ENCODE measurements around the gene GNA15. TPM values are rescaled to one million over a fixed set of nuclear protein-coding genes. Genes with fewer than 3 reads are reported as not detected.
A peak's percentile ranks its signal among the peaks of the same experiment; 100 is the strongest.
"Not testable (repeated sequence)": the region's sequence is repeated elsewhere in the genome, so short reads cannot be mapped to it uniquely, and the experiment has no call there.

GNA15 gene
- total RNA-seq, 2 experiments from 2014 or later = 7.5 to 7.8 TPM

DNA sequence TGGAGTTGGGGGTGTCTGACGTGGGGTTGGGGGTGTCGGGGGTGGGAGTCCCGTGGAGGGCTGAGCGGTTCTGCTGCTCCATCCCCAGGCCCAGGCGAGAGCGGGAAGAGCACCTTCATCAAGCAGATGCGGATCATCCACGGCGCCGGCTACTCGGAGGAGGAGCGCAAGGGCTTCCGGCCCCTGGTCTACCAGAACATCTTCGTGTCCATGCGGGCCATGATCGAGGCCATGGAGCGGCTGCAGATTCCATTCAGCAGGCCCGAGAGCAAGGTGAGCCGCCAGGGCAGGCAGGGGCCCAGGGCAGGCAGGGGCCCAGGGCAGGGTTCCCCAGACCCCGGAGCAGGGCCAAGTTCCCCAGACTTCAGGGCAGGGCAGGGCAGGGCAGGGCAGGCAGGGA is 12.7 kb downstream of the GNA15 start:
- Mint-ChIP-seq H3K27me3 (no peaks in the 10 kb centered on the region), H3K9me3 (no peaks in the 10 kb centered on the region), H3K27ac (no peak overlapping the region), H3K4me1 (no peaks in the 10 kb centered on the region), H3K36me3 (no peaks in the 10 kb centered on the region), H3K4me3 (no peak overlapping the region)
- DNase-seq = no peak

DNA sequence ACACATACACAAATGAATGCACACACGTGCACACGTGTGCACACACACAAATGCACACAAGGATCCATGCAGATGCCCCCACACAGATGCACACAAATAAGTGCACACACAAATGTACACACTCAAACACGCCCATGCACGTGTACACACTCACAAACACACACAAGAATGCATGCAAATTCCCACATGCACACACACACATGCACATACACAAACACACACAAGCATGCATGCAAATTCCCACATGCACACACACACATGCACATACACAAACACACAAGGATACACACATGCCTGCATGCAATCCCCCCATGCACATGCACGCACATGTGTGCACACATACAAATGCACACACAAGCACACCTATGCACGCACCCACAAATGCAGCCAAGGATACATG is 13.3 kb downstream of the GNA15 start:
- no peak for DNase-seq
- H3K4me1 Mint-ChIP-seq = no peaks in the 10 kb centered on the region
- H3K27ac Mint-ChIP-seq = no peak overlapping the region
- no peaks in the 10 kb centered on the region for H3K36me3 Mint-ChIP-seq
- H3K9me3 Mint-ChIP-seq = no peaks in the 10 kb centered on the region
- H3K27me3 Mint-ChIP-seq = no peaks in the 10 kb centered on the region
- no peak overlapping the region for H3K4me3 Mint-ChIP-seq

DNA sequence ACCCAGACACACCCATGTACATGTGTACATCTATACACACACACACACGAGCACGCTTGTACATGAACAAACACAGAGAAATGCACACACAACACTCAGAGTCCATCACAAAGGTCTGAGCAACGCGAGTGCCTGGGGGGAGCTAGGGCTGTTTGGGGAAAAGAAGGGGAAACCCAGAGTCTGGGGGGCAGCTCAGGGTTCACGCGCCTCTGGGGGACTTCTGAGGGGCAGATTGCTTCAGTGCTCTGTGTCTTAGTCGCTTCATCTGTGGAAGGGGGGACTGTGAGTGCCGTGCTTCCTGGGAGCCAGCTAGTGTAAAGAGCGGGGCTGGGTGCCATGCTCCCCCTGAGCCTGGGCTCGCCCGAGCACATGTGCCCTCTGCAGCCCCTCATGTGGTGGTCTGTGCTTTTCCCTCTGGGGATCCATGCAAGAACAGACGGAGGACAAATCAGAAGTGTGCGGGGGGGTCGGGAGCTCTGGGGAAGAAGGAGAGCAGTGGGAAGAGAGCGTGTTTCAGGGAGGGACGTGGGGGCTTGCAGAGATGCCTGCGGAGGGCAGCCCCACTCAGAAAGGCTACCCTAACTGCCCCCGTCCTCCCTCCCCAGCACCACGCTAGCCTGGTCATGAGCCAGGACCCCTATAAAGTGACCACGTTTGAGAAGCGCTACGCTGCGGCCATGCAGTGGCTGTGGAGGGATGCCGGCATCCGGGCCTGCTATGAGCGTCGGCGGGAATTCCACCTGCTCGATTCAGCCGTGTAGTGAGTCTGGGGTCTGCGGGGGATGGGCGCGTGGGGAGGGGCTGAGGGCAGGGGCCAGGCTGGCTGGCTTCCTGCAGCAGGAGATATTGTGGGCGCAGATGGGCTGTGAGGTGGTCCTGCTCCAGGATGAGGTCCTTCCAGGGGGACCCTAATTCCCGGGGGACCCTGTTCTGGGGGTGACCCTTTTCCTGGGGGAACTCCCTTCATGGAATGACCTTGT is 14.0 kb downstream of the GNA15 start:
- H3K27ac Mint-ChIP-seq = no peak overlapping the region

DNA sequence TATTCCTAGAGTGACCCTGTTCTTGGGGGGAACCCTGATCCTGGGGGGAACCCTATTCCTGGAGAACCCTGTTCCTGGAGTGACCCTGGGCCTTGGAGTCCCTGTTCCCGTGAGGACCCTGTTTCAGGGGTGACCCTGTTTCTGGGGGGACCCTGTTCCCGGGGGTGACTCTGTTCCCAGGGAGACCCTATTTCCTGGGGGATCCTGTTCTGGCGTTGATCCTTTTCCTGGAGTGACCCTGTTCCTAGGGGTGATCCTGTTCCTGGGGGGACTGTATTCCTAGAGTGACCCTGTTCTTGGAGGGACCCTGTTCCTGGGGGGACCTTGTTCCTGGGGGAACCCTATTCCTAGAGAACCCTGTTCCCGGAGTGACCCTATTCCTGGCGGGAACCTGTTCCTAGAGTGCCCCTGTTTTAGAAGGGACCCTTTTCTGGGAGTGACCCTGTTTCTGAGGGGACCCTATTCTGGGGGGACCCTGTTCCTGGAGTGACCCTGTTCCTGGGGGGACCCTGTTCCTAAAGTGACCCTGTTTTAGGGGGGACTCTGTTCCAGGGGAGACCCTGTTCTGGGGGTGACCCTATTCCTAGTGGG is 15.0 kb downstream of the GNA15 start:
- no peak for DNase-seq
- no peak overlapping the region for H3K4me3 Mint-ChIP-seq
- no peaks in the 10 kb centered on the region for H3K27me3 Mint-ChIP-seq
- H3K4me1 Mint-ChIP-seq = no peaks in the 10 kb centered on the region
- H3K36me3 Mint-ChIP-seq = peaks cover 2% of the 10 kb centered on the region
- no peak overlapping the region for H3K27ac Mint-ChIP-seq
- H3K9me3 Mint-ChIP-seq = no peaks in the 10 kb centered on the region

More for the DNA sequence above, 14.0 kb downstream of the GNA15 start:
- DNase-seq = no peak
- Mint-ChIP-seq H3K9me3 (no peaks in the 10 kb centered on the region), H3K4me1 (no peaks in the 10 kb centered on the region), H3K27me3 (no peaks in the 10 kb centered on the region), H3K4me3 (no peak overlapping the region), H3K36me3 (peaks cover under 1% of the 10 kb centered on the region)

DNA sequence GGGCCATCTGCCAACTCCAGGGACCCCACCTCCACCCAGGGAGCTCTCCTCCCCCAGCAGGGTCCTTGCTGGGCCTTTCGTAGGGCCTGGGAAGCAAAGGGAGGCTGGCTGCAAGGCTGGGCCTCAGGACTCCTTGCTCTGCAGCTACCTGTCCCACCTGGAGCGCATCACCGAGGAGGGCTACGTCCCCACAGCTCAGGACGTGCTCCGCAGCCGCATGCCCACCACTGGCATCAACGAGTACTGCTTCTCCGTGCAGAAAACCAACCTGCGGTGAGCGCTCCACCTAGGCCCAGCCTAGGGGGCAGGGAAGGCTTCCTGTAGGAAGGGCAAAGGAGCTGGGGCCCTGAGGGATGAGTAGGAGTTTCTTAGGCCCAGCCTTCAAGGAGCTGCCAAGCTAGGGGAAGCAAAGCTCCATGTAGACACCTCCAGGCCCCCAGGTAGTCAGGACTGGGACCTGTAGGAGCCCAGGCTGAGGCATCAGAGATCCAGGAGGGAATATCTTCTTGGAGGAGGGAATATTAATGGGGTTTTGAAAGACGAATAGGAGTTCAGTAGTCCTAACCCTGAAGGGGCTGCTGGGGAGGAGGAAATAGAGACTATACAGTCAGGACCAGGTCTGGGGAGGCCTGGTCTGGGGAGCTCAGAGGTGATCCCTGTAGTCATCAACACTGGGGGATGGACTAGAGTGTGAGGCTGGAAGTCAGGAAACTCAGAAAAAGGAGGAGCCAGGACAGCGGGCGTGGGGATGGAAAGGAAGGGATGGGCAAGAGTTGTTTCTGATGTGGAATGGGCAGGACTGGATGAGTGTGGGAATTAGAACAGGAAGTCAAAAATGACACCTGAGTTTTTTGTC is 16.0 kb downstream of the GNA15 start:
- no peak overlapping the region for H3K4me3 Mint-ChIP-seq
- H3K27ac Mint-ChIP-seq = no peak overlapping the region
- no peak for DNase-seq
- H3K27me3 Mint-ChIP-seq = no peaks in the 10 kb centered on the region
- H3K4me1 Mint-ChIP-seq = peaks cover 3% of the 10 kb centered on the region
- H3K9me3 Mint-ChIP-seq = no peaks in the 10 kb centered on the region
- peaks cover 5% of the 10 kb centered on the region for H3K36me3 Mint-ChIP-seq

DNA sequence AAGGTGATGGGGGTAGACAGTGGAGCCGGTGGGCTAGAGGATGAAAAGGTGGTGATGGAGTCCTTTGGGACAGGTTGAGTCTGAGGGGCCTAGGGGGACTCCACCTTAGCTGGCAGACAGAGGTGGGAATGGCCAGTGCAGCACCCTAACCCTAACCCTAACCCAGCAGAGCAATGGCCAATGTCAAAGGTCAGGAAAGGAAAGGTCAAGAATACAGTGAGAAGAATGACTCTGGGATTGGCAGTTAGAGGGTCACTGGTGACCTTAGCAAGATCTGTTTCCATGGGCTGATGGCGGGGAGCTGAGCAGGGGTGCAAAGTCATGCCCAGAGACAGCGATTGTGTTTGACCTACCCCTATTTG is 16.6 kb downstream of the GNA15 start:
- DNase-seq = no peak
- Mint-ChIP-seq H3K36me3 (peaks cover 5% of the 10 kb centered on the region), H3K9me3 (no peaks in the 10 kb centered on the region), H3K4me1 (peaks cover 3% of the 10 kb centered on the region), H3K27ac (no peak overlapping the region), H3K4me3 (no peak overlapping the region), H3K27me3 (no peaks in the 10 kb centered on the region)

DNA sequence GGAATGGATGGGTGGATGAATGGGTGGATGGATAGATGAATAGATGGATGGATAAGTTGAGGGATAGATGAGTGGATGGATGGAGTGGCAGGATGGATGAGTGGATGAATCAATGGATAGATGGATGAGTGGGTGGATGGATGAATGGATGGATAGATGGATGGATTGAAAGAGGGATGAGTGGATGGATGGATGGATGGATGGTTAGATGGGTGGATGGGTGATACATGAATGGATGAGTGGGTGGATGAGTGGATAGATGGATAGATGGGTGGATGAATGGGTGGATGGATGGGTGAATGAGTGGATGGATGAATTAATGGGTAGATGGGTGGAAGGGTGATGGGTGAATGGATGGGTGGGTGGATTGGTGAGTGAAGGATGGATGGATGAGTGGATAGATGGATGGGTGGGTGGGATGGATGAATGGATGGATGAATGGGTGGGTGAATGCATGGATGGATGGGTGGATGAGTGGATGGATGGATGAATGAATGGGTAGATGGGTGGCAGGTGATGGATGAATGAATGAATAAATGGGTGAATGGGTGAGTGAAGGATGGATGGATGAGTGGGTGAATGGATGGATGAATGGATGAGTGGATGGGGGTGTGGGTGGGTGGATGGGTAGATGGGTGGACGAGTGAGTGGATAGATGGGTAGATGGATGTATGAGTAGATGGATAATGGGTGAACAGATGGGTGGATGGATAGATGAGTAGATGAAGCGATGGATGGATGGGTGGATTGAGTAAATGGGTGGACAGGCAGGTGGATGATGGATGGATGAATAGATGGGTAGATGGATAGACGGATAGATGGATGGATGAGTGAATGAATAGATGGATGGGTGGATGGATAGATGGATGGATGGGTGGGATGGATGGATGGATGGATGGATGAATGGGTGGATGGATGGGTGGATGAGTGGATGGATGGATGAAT is 17.7 kb downstream of the GNA15 start:
- Mint-ChIP-seq H3K9me3 (no peaks in the 10 kb centered on the region), H3K27me3 (no peaks in the 10 kb centered on the region), H3K4me3 (no peak overlapping the region), H3K27ac (no peak overlapping the region), H3K4me1 (peaks cover 3% of the 10 kb centered on the region), H3K36me3 (peaks cover 5% of the 10 kb centered on the region)
- no peak for DNase-seq

DNA sequence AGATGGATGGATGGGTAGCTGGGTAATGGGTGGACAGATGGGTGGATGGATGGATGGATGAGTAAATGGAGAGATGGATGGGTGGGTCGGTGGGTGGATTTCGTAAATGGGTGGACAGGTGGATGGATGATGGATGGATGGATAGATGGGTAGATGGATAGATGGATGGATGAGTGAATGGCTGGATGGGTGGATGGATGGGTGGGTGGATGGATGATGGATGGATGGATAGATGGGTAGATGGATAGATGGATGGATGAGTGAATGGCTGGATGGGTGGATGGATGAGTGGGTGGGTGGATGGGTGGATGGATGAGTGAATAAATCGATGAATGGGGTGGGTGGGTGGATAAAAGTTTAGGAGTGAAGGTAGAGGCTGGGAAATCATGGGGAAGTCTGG is 18.6 kb downstream of the GNA15 start:
- not testable (repeated sequence) for H3K4me1 Mint-ChIP-seq, H3K27me3 Mint-ChIP-seq, DNase-seq

DNA sequence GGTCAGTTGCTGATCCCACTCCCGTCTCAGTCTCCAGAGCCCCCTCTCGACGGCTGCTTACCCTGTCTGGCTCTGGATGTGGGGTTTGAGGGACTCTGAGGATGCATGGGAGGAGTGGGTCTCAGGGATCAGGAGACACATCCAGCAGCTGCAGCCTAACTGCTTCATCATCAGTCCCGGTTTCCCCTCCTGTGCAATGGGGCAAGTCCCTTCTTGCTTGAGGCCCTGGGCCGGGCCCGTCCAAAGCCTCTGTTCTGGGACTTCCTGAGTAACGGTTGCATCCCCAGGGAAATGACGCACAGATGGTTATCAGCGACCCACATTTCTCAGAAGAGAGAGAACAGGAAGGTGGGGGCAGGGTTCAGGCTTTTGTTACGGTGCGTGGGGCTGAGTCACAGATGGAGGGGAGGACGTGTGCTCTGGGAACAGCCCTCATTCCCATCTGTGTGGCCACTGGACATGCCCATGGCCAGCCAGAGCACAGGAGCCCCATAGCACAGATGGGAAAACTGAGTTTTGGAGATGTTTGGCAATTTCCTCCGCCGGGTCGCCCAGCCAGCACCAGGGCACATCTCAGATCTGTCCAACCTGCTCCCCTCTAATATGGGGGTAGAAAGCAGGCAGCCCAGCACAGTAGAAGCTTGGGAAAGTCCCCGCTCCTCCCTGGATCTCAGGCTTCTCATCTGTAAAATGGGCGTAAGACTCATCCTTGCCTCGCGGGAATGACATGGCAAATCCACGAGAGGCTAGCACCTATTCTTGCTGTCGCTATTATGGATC is 19.3 kb downstream of the GNA15 start:
- Mint-ChIP-seq H3K4me3 (no peak overlapping the region), H3K9me3 (peaks cover 2% of the 10 kb centered on the region), H3K27me3 (no peaks in the 10 kb centered on the region), H3K36me3 (peaks cover 8% of the 10 kb centered on the region), H3K27ac (no peak overlapping the region), H3K4me1 (peaks cover 3% of the 10 kb centered on the region)
- DNase-seq = peak; percentile 73

More for the DNA sequence above, 18.6 kb downstream of the GNA15 start:
- H3K27ac Mint-ChIP-seq, H3K9me3 Mint-ChIP-seq, H3K36me3 Mint-ChIP-seq, H3K4me3 Mint-ChIP-seq: not testable (repeated sequence)

DNA sequence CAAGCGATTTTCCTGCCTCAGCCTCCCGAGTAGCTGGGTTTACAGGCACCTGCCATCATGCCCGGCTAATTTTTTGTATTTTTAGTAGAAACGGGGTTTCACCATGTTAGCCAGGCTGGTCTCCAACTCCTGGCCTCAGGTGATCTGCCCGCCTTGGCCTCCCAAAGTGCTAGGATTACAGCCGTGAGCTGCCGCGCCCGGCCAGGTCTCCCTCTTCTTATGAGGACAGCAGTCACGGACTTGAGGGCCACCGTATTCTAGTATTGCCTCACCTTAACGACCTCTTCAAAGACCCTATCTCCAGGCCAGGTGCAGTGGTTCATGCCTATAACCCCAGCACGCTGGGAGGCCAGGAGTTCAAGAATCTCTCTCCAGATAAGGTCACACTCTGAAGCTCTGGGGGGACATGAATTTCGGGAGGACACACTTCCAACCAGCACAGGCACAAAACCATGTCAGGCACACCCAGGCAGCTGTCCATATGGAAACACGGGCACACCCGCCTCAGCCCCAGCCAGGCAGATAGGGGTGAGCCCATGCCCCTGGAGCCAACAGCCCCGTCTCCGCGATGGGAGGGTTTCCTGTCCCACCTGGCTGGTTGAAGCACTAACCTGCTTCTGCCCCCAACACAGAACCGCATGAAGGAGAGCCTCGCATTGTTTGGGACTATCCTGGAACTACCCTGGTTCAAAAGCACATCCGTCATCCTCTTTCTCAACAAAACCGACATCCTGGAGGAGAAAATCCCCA is 21.4 kb downstream of the GNA15 start:
- peaks cover 4% of the 10 kb centered on the region for H3K9me3 Mint-ChIP-seq
- H3K27me3 Mint-ChIP-seq = no peaks in the 10 kb centered on the region
- H3K4me1 Mint-ChIP-seq = peaks cover 8% of the 10 kb centered on the region
- H3K36me3 Mint-ChIP-seq = peaks cover 11% of the 10 kb centered on the region
- H3K4me3 Mint-ChIP-seq = no peak overlapping the region
- peak overlapping the region; percentile 22 for H3K27ac Mint-ChIP-seq
- DNase-seq = no peak

DNA sequence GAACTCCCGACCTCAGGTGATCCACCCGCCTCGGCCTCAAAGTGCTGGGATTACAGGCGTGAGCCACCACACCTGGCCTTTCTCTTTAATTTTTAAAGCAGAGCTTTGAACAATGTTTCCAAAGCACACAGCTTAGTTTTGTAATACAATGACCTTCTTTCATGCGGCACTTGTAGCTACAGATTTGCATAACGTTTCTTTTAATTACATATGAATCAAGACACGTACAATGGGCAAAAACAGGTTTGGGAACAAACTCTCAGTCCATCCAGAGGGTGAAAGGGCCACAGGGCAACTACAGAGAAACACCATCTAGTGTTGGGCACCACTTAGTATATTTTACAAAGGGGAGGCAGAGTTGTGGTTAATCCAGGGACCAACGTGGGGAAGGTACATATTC is 23.7 kb downstream of the GNA15 start:
- no peak for DNase-seq
- peaks cover 4% of the 10 kb centered on the region for H3K9me3 Mint-ChIP-seq
- no peak overlapping the region for H3K4me3 Mint-ChIP-seq
- H3K4me1 Mint-ChIP-seq = peaks cover 13% of the 10 kb centered on the region
- no peak overlapping the region for H3K27ac Mint-ChIP-seq
- H3K36me3 Mint-ChIP-seq = peaks cover 11% of the 10 kb centered on the region
- no peaks in the 10 kb centered on the region for H3K27me3 Mint-ChIP-seq

DNA sequence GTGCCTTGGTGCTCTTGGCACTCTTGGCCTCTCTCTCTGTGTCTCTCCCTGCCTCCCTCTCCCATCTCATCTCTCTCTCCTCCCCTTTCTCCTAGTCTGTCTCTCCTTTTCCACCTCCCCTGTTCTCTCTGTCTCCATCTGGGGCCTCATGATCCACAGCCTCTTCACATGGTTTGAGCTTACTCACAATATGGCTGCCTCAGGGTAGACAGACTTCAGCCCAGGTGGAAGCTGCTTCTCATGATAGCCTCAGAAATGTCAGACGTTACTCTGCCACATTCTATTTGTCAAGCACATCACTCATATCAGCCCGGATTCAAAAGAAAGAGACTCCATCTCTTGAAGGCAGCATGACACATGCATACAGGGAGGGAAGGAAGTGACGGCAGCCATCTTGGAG is 24.4 kb downstream of the GNA15 start:
- DNase-seq = no peak
- Mint-ChIP-seq H3K27ac (no peak overlapping the region), H3K36me3 (peaks cover 9% of the 10 kb centered on the region), H3K4me3 (no peak overlapping the region), H3K4me1 (peaks cover 13% of the 10 kb centered on the region), H3K9me3 (peaks cover 4% of the 10 kb centered on the region), H3K27me3 (no peaks in the 10 kb centered on the region)

DNA sequence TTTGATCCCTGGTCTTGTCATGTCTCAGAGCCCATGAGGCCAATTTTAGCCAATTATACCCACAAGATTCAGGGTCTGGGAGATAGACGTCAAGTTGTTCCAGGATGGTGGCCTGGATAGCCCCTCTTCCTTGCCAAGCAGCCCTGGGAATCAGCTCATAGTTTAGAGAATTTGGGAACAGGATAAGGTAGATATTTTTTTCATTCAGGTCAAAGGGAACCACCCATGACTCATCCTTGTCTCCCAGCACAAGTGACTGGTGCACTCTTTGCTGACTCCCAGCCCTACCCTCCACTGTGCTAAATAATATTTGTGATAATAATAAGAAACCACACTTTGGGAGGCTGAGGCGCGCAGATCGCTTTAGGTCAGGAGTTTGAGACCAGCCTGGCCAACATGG is 25.6 kb downstream of the GNA15 start:
- H3K4me3 Mint-ChIP-seq = no peak overlapping the region
- H3K27ac Mint-ChIP-seq = no peak overlapping the region

More for the DNA sequence above, 25.6 kb downstream of the GNA15 start:
- no peak for DNase-seq
- peaks cover 6% of the 10 kb centered on the region for H3K36me3 Mint-ChIP-seq
- peaks cover 15% of the 10 kb centered on the region for H3K4me1 Mint-ChIP-seq
- H3K9me3 Mint-ChIP-seq = peaks cover 4% of the 10 kb centered on the region
- no peaks in the 10 kb centered on the region for H3K27me3 Mint-ChIP-seq

All from activated naive CD8-positive, alpha-beta T cell treated with anti-CD3 and anti-CD28 coated beads for 36 hours (primary cell).